Spleen (tissue), 13 donors: ENCODE results near the gene HGFAC. TPM values are rescaled to one million over a fixed set of nuclear protein-coding genes. Genes with fewer than 3 reads are reported as not detected.

Source experiments
- DNase-seq: peaks from one replicate; pipeline ENCODE4 v3.0.0-alpha.2; 2020
- H3K27ac ChIP-seq, 8 donors: fragments of 200-600 bp; sonication (generic) in 7 of 8; 1 replicate in 4 of 8; 2 replicates in 4 of 8; pipeline versions ENCODE4 v1.5.0 to v1.8.0; 2016 to 2021; ENCODE audit warnings: inconsistent platforms in 4 of 8, mild to moderate bottlenecking in 4 of 8, moderate library complexity in 1 of 8
- H3K27me3 ChIP-seq, 7 donors: fragments of 200-600 bp; sonication (generic) in 6 of 7; replicated peaks in 1 of 7; 1 replicate in 4 of 7; 2 replicates in 3 of 7; pipeline versions ENCODE4 v1.5.0 to v1.8.0; 2016 to 2021; ENCODE audit warnings: inconsistent platforms in 3 of 7, mild to moderate bottlenecking in 1 of 7
- H3K36me3 ChIP-seq, 6 donors: fragments of 200-600 bp; sonication (generic) in 5 of 6; 1 replicate in 4 of 6; 2 replicates in 2 of 6; pipeline versions ENCODE4 v1.5.0 to v1.8.0; 2016 to 2021; ENCODE audit warnings: inconsistent platforms in 2 of 6
- H3K4me1 ChIP-seq, 6 donors: fragments of 200-600 bp; sonication (generic) in 5 of 6; 1 replicate in 3 of 6; 2 replicates in 3 of 6; pipeline versions ENCODE4 v1.5.0 to v1.8.0; 2016 to 2021; ENCODE audit warnings: inconsistent platforms in 3 of 6
- H3K4me3 ChIP-seq, 8 donors: fragments of 200-600 bp; sonication (generic) in 7 of 8; 1 replicate in 4 of 8; 2 replicates in 4 of 8; pipeline versions ENCODE4 v1.5.0 to v1.8.0; 2016 to 2021; ENCODE audit warnings: inconsistent platforms in 4 of 8, mild to moderate bottlenecking in 4 of 8, moderate library complexity in 2 of 8
- H3K9me3 ChIP-seq, 8 donors: fragments of 200-600 bp; sonication (generic) in 7 of 8; 1 replicate in 4 of 8; 2 replicates in 4 of 8; pipeline versions ENCODE4 v1.5.0 to v1.8.0; 2016 to 2021; ENCODE audit warnings: inconsistent platforms in 4 of 8
- CTCF ChIP-seq, 11 experiments: fragments of 200-600 bp in 7 of 11; fragments of 450-650 bp in 4 of 11; sonication (generic) in 4 of 11; IDR thresholded peaks in 8 of 11; conservative IDR thresholded peaks in 3 of 11; 1 replicate in 7 of 11; 2 replicates in 4 of 11; pipeline versions ENCODE4 v1.4.0 to v1.8.0; 2016 to 2021; ENCODE audit warnings: antibody characterized with exemption in 11 of 11, inconsistent platforms in 4 of 11, mild to moderate bottlenecking in 1 of 11
- POLR2A ChIP-seq, 3 donors: fragments of 450-650 bp; IDR thresholded peaks; one replicate each; pipeline ENCODE4 v1.5.1; 2017; ENCODE audit warnings: antibody characterized with exemption in 3 of 3, mild to moderate bottlenecking in 1 of 3
- POLR2AphosphoS5 ChIP-seq, 3 donors: sonication (generic); formaldehyde crosslinking; IDR thresholded peaks; one replicate each; pipeline ENCODE4 v1.5.1; 2017; ENCODE audit warnings: antibody characterized with exemption in 3 of 3
- WGBS, 5 donors: extraction: QIAGEN DNeasy Blood & Tissue Kit in 3 of 5; methylation state at CpG; one replicate each; pipeline versions ENCODE4 v1.1.5 to v1.1.7; 2013 to 2018; 5-methylcytosine and 5-hydroxymethylcytosine counted together
- intact Hi-C: fragments of 100-400 bp; cut with DNase I; formaldehyde crosslinking; loops from one replicate; pipeline ENCODE4 v1.15.0; 2023; ENCODE audit warnings: low total_unique reads
- long read RNA-seq, 2 donors: transcript quantifications; one replicate each; lab custom pipeline, GENCODE V29; 2026
- polyA plus RNA-seq, 3 donors: library from polyadenylated mRNA; stranded (reverse); fragments of 200-250 nt; gene quantifications; one replicate each; pipeline ENCODE4 v1.2.1, GENCODE V29; 2013
- total RNA-seq, 7 donors: library from RNA; depleted of rRNA in 3 of 7; stranded (reverse); fragments of >200 nt in 3 of 7; fragmentation: NEBNext Ultra II Directional in 4 of 7; extraction: Animal tissue kit (Norgen Biotek cat#: 25700) in 4 of 7; gene quantifications; one replicate each; pipeline versions ENCODE4 v1.1.0 to v1.2.1, GENCODE V29; 2016 to 2021
- donor health status: healthy with polysubstance abuse.
- donor health status: DM: no; HTN: no; CAD: no; lungs with moderate emphysema.
- donor health status: DM: no; HTN: no; CAD: no.
- donor health status: Bipolar disorder and iron deficiency.
- donor health status: healthy.
- donor health status: DM: no; HTN: no; CAD: no.
- donor health status: DM: yes; HTN: yes; CAD: no.

The HGFAC gene
- total RNA-seq, result under 1 TPM in 2 of 7 donors, not detected in 5; 0.32 to 0.47 TPM
- polyA plus RNA-seq, result under 1 TPM; 0.11 to 0.35 (median 0.22) TPM
- long read RNA-seq, donor 1, result 0 reads
- long read RNA-seq, donor 2, result 0 reads

GRCh38 chr4:3441501-3442459, at the start of gene HGFAC:
TSS of gene HGFAC (plus strand) at chr4:3441968. CDS start at chr4:3442002, 34 bp downstream.
- no peak within 1 kb of the TSS for H3K4me3 ChIP-seq
- H3K27me3 ChIP-seq, result peaks cover 0 to 23% (median 0%) of the 10 kb centered on the region in 7 donors
- no peaks in the 10 kb centered on the region for H3K36me3 ChIP-seq
- H3K4me1 ChIP-seq, result peaks cover 3 to 11% (median 8%) of the 10 kb centered on the region in 6 donors
- no peak within 1 kb of the TSS for H3K27ac ChIP-seq
- 84 to 87% (median 85%) methylated on average over 21 to 27 of the region's 27 CpGs for WGBS, 5 donors
- DNase-seq, result no peak
- TF ChIP-seq POLR2A (IDR thresholded peaks at IDR 0.05) (no peak), POLR2AphosphoS5 (IDR thresholded peaks at IDR 0.05) (no peak), CTCF (IDR thresholded peaks at IDR 0.05 in 8 of 11, conservative IDR thresholded peaks at IDR 0.05 in 3 of 11) (no peak)
- no peaks in the 10 kb centered on the region for H3K9me3 ChIP-seq
- intact Hi-C loops, result loop anchor here (5.0 to 10.0 kb wide), 3 partner anchors 94 to 337 kb away; no protein-coding TSS in a partner anchor

DNA sequence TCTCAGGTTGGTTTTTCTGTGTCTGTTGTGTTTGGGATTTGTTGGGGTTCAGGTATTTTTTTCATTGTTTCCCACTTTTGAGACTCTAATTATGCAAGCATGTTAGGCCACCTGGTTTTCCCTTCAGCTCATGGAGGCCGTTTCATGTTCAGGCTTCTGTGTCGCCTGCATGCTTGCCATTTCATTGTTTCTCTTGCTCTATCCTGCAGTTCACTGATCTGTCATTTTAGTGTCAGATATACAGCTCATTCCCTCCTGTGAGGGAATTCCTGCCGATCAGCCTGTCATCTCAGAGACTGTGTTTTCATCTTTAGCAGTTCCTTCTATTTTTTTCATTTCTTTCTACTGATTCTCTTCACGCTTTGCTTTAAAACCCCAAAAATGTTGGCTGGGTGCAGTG, 49.4 kb upstream of the HGFAC start:
- intact Hi-C loops, result no loop called here
- Histone ChIP-seq H3K27me3 (no peaks in the 10 kb centered on the region), H3K4me3 (no peak overlapping the region), H3K4me1 (peaks cover 12 to 41% (median 28%) of the 10 kb centered on the region in 6 donors), H3K36me3 (no peaks in the 10 kb centered on the region), H3K27ac (no peak overlapping the region), H3K9me3 (peaks cover 0 to 9% (median 2%) of the 10 kb centered on the region in 8 donors)
- WGBS, 5 donors, result 84 to 90% (median 87%) methylated on average over 4 of the region's 4 CpGs
- DNase-seq, result no peak
- no peak for TF ChIP-seq POLR2AphosphoS5 (IDR thresholded peaks at IDR 0.05)
- no peak for TF ChIP-seq POLR2A (IDR thresholded peaks at IDR 0.05)
- TF ChIP-seq CTCF (IDR thresholded peaks at IDR 0.05 in 8 of 11, conservative IDR thresholded peaks at IDR 0.05 in 3 of 11), result no peak

- WGBS, 5 donors, result 80 to 92% (median 90%) methylated on average over 8 of the region's 8 CpGs
- no peaks in the 10 kb centered on the region for H3K27me3 ChIP-seq
- DNase-seq, result no peak
- H3K27ac ChIP-seq, result no peak overlapping the region
- peaks cover 6 to 32% (median 20%) of the 10 kb centered on the region in 6 donors for H3K4me1 ChIP-seq
- H3K9me3 ChIP-seq, result peaks cover 0 to 9% (median 2%) of the 10 kb centered on the region in 8 donors
- H3K4me3 ChIP-seq, result no peak overlapping the region
- no peaks in the 10 kb centered on the region for H3K36me3 ChIP-seq
- TF ChIP-seq POLR2A (IDR thresholded peaks at IDR 0.05) (no peak), POLR2AphosphoS5 (IDR thresholded peaks at IDR 0.05) (no peak), CTCF (IDR thresholded peaks at IDR 0.05 in 8 of 11, conservative IDR thresholded peaks at IDR 0.05 in 3 of 11) (no peak)
- intact Hi-C loops, result no loop called here
Observed at GRCh38 chr4:3393171-3393570, 48.6 kb upstream of the HGFAC start.

DNA sequence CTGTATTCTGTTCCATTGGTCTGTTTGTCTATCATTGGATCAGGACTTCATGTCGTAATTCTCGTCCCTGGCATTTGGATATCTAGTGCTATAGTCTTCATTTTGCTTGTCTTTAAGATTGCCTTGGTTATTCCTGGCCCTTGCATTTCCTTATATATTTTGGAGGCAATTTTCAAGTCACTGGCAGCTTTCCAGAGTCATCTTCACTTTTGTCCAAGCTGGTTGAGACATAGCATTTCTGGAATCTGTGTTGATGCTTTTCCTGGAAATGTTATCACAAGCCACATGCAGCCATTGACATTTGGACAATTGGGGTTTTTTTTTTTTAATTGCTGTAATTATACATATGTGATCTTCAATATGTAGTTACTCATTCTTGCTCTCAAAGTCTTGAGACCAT, 45.2 kb upstream of the HGFAC start:
- Histone ChIP-seq H3K36me3 (no peaks in the 10 kb centered on the region), H3K9me3 (peaks cover 0 to 9% (median 2%) of the 10 kb centered on the region in 8 donors), H3K27me3 (no peaks in the 10 kb centered on the region), H3K4me1 (peaks cover 0 to 11% (median 4%) of the 10 kb centered on the region in 6 donors), H3K27ac (no peak overlapping the region), H3K4me3 (no peak overlapping the region)
- no peak for TF ChIP-seq CTCF (IDR thresholded peaks at IDR 0.05 in 8 of 11, conservative IDR thresholded peaks at IDR 0.05 in 3 of 11)
- no peak for TF ChIP-seq POLR2A (IDR thresholded peaks at IDR 0.05)
- TF ChIP-seq POLR2AphosphoS5 (IDR thresholded peaks at IDR 0.05), result no peak
- 42 to 97% (median 75%) methylated on average over 2 of the region's 2 CpGs for WGBS, 5 donors
- DNase-seq, result no peak
- intact Hi-C loops, result no loop called here
